HUES64 (cell line): ENCODE results near the gene EPB41L4B.

Experiments
- H3K27ac ChIP-seq: 2 replicates; pipeline ENCODE4 v1.7.0; 2013; ENCODE audit warnings: low read depth, low read length, inconsistent platforms
- H3K27me3 ChIP-seq: 2 replicates; pipeline ENCODE4 v1.6.1; 2013; ENCODE audit warnings: mild to moderate bottlenecking, low read length; ENCODE audit not compliant: insufficient read depth
- H3K36me3 ChIP-seq: 2 replicates; pipeline ENCODE4 v1.6.1; 2013; ENCODE audit warnings: mild to moderate bottlenecking, low read length; ENCODE audit not compliant: insufficient read depth
- H3K4me1 ChIP-seq: 2 replicates; pipeline ENCODE4 v1.6.1; 2013; ENCODE audit warnings: mild to moderate bottlenecking, low read length, moderate library complexity; ENCODE audit not compliant: insufficient read depth
- H3K4me3 ChIP-seq: 2 replicates; pipeline ENCODE4 v1.5.1; 2013; ENCODE audit warnings: mild to moderate bottlenecking, low read length, moderate library complexity
- H3K9ac ChIP-seq: 2 replicates; pipeline ENCODE4 v1.6.1; 2013; ENCODE audit warnings: mild to moderate bottlenecking, low read depth, low read length
- H3K9me3 ChIP-seq: 2 replicates; pipeline ENCODE4 v1.6.1; 2013; ENCODE audit warnings: low read depth, low read length; ENCODE audit not compliant: insufficient read depth
- WGBS: fragments of 150-250, 120-280 bp; methylation state at CpG from one replicate; pipeline ENCODE4 v1.1.7; 2013; ENCODE audit warnings: missing lambda C conversion rate; 5-methylcytosine and 5-hydroxymethylcytosine counted together

The EPB41L4B gene

DNA sequence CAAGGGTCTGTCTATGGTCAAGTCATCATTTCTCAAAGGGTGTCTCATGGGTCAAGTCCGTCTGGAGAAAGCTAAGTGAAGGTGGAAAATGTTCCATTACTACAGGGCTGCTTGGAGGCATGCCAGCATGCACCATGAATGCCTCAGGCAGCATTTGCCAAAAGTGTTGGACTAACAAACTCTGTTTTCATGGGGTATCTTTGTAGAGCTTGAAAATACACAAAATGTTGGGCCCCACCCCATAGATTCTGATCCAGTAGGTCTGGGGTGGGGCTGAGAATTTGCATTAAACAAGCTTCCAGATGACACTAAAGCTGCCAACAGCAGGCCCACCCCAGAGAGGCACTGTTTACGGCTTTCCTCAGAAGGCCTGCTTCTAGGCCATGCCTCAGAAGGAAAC, 78.8 kb downstream of the EPB41L4B start:
- H3K9me3 ChIP-seq, result no peaks in the 10 kb centered on the region
- H3K36me3 ChIP-seq, result peaks cover 19% of the 10 kb centered on the region; the same call in 1 of the 2 replicates
- peaks cover 31% of the 10 kb centered on the region for H3K4me1 ChIP-seq
- no peaks in the 10 kb centered on the region for H3K27me3 ChIP-seq
- H3K9ac ChIP-seq, result no peak overlapping the region
- WGBS, result 73% methylated on average over 2 of the region's 2 CpGs
- no peak overlapping the region for H3K27ac ChIP-seq
- H3K4me3 ChIP-seq, result no peak overlapping the region

DNA sequence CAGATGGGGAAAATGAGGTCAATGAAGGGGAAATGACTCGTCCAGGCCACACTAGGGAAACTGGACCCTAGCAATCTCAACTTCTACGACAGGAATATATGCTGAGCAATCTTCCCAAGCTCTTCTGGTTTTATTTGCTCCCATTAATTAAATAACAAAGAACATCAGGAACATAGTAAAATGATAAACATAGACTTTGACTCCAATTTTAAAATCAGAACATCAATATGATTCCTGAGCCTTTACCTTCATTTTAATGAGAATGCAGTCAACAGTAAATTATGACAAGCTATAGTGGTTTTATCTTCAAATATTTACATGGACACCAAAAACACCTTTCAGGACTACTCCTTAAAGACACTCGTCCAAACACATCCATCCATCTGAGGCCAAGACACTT, 79.7 kb downstream of the EPB41L4B start:
- no peaks in the 10 kb centered on the region for H3K9me3 ChIP-seq
- no peak overlapping the region for H3K9ac ChIP-seq
- peaks cover 25% of the 10 kb centered on the region for H3K4me1 ChIP-seq
- peaks cover 19% of the 10 kb centered on the region; the same call in 1 of the 2 replicates for H3K36me3 ChIP-seq
- 92% methylated on average over 2 of the region's 3 CpGs for WGBS
- no peak overlapping the region for H3K4me3 ChIP-seq
- H3K27me3 ChIP-seq, result no peaks in the 10 kb centered on the region
- H3K27ac ChIP-seq, result no peak overlapping the region

DNA sequence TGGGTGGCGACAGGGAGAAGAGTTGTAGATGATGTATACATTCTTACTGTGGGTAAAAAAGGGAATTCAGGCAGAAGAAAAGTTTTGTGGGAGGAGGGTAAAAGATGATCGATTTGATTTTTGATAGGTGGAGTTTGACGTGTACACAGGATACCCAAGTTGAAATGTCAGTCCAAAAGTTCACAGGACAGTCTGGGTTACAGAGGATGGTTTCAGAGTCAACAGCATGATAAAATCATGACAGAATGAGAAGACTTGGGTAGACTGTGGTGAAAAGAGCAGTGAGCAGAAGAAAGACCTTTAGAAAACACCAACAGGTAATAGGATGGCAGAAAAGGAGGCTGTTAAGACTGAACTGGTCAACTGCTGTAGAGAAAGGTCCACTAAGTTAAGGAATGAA, 81.6 kb downstream of the EPB41L4B start:
- Histone ChIP-seq H3K27me3 (no peaks in the 10 kb centered on the region), H3K27ac (no peak overlapping the region), H3K9me3 (no peaks in the 10 kb centered on the region), H3K4me3 (no peak overlapping the region), H3K4me1 (peaks cover 19% of the 10 kb centered on the region), H3K9ac (no peak overlapping the region), H3K36me3 (peaks cover 19% of the 10 kb centered on the region; the same call in 1 of the 2 replicates)
- 90% methylated on average over 3 of the region's 3 CpGs for WGBS

DNA sequence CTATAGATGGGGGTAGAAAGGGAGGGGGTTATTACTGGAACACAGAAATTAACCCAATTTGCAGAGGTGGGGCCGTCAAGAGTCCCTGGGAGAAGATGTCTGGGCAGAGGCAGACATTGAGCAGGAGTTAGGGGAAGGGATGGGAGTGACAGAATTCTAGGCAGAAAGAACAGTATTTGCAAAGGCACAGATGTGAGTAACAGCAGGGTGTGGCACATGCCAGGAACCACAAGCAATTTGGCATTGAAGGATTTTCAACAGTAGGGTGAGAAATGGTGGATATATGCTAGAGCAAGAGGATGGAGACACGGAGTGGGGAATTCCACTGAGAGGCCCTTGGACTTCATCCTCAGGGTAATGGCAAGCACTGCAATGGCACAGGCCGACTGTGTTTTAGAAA, 82.2 kb downstream of the EPB41L4B start:
- no peak overlapping the region for H3K9ac ChIP-seq
- no peak overlapping the region for H3K4me3 ChIP-seq
- WGBS, result 86% methylated on average over 3 of the region's 3 CpGs
- H3K36me3 ChIP-seq, result peaks cover 19% of the 10 kb centered on the region; the same call in 1 of the 2 replicates
- no peaks in the 10 kb centered on the region for H3K27me3 ChIP-seq
- peaks cover 17% of the 10 kb centered on the region for H3K4me1 ChIP-seq
- H3K27ac ChIP-seq, result no peak overlapping the region
- H3K9me3 ChIP-seq, result no peaks in the 10 kb centered on the region

DNA sequence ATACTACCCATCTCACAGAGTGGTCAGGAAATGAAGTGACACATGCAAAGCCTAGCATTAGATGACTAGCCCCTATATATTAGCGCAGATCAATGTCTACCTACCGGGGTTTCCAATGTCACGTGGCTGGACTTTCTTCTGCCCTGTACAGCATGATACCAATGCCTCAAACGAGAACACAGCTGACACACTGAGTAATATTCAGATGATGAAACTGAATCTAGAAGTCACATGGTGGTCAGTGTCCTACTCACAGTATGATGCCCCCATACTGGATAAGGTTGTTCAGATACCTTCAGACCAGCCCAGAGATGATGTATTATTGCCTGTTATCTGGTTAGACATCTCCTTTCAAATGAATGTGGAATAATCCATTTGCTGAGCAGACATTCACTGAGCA, 82.7 kb downstream of the EPB41L4B start:
- Histone ChIP-seq H3K27ac (no peak overlapping the region), H3K27me3 (no peaks in the 10 kb centered on the region), H3K36me3 (peaks cover 19% of the 10 kb centered on the region; the same call in 1 of the 2 replicates), H3K9me3 (no peaks in the 10 kb centered on the region), H3K9ac (no peak overlapping the region), H3K4me1 (peaks cover 14% of the 10 kb centered on the region), H3K4me3 (no peak overlapping the region)
- WGBS, result 94% methylated on average over 4 of the region's 4 CpGs

DNA sequence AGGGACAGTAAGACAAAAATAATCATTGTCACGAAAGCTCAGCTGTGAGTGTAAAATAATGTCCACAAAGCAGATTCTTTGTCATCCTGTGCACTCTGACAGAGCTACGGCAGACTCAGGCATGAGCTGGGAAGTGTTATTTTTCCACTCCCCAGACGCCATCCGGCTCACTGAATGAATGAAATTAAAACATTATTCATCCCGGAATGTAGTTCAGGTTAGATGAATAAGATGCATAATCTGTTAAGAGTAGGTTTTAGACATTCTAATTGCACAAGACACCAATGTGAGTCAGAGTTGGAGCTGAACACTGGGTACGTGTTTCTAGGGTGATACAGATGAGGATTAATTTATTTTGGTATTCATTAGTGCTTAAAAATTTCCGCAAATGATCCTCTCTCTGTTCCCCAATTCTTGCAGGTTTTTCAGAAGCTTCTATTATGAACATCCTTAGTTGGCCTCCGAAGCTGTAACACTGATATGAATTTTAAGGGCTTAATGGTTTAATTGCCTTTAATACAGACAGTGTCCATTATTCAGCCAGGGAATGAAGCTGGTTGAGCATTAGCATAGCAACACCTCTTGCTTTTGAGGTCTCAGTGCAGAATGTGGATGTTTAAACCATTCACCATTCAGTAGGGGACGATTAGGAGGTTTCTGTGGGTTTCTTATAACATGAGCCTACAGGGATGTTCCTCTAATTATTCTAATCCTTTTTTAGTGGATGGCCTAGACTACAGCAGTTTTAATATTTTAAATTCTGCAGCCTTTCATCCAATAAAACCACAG, 88.2 kb downstream of the EPB41L4B start:
- Histone ChIP-seq H3K4me3 (no peak overlapping the region), H3K36me3 (no peaks in the 10 kb centered on the region; the same call in 1 of the 2 replicates), H3K27me3 (no peaks in the 10 kb centered on the region), H3K4me1 (no peaks in the 10 kb centered on the region), H3K9me3 (no peaks in the 10 kb centered on the region), H3K9ac (no peak overlapping the region), H3K27ac (no peak overlapping the region)
- WGBS, result 94% methylated on average over 8 of the region's 9 CpGs

DNA sequence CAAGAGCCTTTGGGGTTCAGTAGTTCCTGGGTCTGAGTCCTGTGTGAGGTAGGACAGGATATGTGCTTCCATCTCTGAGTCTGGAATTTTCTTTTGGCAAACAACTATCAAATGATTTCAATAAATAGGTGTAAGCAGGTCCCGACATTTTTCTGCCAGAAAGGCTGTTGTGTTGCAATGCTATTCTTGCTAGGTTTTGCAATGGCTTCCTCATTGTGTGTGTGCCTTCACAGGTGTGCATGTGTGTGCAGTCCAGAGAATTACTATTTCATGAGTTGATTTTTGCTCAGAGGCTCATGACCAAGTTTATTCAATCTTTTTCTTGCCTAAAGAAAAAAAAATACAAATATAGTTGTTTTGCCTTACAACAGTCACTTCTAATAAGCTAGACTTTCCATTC, 89.3 kb downstream of the EPB41L4B start:
- Histone ChIP-seq H3K4me3 (no peak overlapping the region), H3K4me1 (no peaks in the 10 kb centered on the region), H3K9me3 (no peaks in the 10 kb centered on the region), H3K36me3 (no peaks in the 10 kb centered on the region), H3K27ac (no peak overlapping the region), H3K27me3 (no peaks in the 10 kb centered on the region), H3K9ac (no peak overlapping the region)
- WGBS, result 100% methylated on average over 1 of the region's 1 CpG

DNA sequence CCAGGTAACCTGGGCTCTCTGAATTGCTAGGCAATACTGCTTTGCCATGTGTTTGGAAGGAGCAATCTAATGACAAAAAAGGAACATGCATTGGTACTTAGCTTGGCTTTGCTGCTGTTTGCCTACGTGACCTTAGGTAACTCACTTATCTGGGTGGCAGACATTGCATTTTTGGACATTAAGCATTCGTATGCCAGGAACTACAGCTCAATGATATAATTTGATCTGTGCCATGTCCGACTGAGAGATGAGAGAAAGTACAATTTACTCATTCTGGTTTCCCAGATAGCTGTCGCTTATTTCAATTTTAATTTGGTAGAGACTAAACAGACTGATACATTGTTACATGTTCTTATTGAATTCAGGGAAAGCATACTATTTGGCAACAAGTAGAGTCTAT, 90.6 kb downstream of the EPB41L4B start:
- Histone ChIP-seq H3K27ac (no peak overlapping the region), H3K4me1 (no peaks in the 10 kb centered on the region), H3K9ac (no peak overlapping the region), H3K9me3 (no peaks in the 10 kb centered on the region), H3K36me3 (no peaks in the 10 kb centered on the region), H3K4me3 (no peak overlapping the region), H3K27me3 (no peaks in the 10 kb centered on the region)
- 93% methylated on average over 4 of the region's 4 CpGs for WGBS

DNA sequence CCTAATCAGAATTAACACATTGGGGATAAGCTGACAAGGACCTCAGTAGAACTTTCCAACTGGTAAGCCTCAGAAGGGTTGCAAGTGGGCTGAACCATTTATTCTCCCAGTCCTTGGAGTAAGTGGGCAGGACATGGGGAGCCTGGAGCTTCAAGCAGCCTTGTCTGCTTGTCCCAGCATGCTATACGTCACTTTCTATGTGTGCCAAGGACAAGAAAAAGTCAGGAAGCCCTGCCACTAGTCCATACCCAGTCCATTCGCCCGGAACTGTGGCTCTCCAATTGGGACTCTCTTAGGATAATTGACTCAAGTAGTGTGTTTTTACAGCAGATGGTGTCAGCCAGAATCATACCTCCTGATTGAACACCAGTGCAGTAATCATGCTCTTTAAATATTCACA, 91.2 kb downstream of the EPB41L4B start:
- Histone ChIP-seq H3K4me3 (no peak overlapping the region), H3K4me1 (no peaks in the 10 kb centered on the region), H3K36me3 (no peaks in the 10 kb centered on the region), H3K27ac (no peak overlapping the region), H3K9ac (no peak overlapping the region), H3K27me3 (no peaks in the 10 kb centered on the region), H3K9me3 (no peaks in the 10 kb centered on the region)
- WGBS, result 91% methylated on average over 3 of the region's 3 CpGs

DNA sequence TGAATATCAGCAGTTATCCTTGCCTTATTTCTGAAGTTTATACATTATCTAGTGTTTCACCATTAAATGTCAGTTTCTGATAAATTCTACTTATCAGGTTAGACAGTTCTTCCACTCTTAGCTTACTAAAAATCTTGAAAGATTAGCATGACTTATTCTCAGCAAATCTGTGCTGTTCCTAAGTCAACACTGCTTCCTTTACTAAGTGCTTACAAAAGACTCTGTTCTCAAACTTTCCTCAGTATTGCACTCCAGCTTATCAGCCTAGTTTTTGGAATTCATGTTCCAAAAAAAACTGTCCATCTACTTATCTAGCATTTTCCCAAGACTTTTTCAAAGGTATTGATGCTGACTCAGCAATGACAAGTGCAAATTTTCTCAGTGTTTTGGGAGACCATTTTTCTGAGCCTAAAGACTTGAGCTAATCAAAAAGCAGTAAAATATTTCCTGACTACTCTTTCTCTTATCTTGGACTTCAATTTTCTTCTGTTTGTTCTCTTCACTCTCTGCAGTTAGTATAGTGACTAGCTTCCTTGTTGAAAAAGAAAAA, 92.7 kb downstream of the EPB41L4B start:
- no peak overlapping the region for H3K27ac ChIP-seq
- H3K36me3 ChIP-seq, result no peaks in the 10 kb centered on the region
- no peaks in the 10 kb centered on the region for H3K4me1 ChIP-seq
- H3K9ac ChIP-seq, result no peak overlapping the region
- no peak overlapping the region for H3K4me3 ChIP-seq
- H3K27me3 ChIP-seq, result no peaks in the 10 kb centered on the region
- no peaks in the 10 kb centered on the region for H3K9me3 ChIP-seq

DNA sequence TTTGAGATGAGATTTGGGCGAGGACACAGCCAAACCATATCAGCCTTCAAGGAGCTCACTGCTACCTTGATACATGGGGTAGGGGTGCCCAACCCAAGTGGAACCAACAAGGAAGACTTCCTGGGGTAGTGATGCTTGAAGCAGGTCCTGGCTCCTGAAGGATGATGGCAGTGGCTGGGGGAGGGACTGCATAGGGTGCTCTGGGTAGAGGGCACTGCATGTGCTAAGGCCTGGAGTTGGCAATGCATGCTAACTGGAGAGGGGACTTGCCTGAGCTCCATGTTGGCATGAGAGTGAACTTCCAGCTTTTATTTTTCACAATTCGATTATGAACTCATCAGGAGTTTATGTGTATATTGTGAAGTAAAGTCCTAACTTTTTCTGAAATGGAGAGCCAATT, 95.2 kb downstream of the EPB41L4B start:
- Histone ChIP-seq H3K36me3 (no peaks in the 10 kb centered on the region), H3K4me3 (no peak overlapping the region), H3K27me3 (no peaks in the 10 kb centered on the region), H3K9ac (no peak overlapping the region), H3K4me1 (no peaks in the 10 kb centered on the region), H3K9me3 (no peaks in the 10 kb centered on the region), H3K27ac (no peak overlapping the region)
- WGBS, result 95% methylated on average over 2 of the region's 2 CpGs
